ENCODE results near the gene PARP1. TPM values are rescaled to one million over a fixed set of nuclear protein-coding genes. Genes with fewer than 3 reads are reported as not detected.

PARP1 gene
- total RNA-seq, 4 donors from 2014 or later = 30.9 to 65.1 (median 48.2) TPM

- WGBS, 2 donors = 89 to 96% methylated on average over 3 of the region's 3 CpGs
- TF ChIP-seq POLR2A (IDR thresholded peaks at IDR 0.05) (no peak), CTCF (IDR thresholded peaks at IDR 0.05) (no peak)
- peak in 1 of 2 donors; percentile 21 for DNase-seq (ENCODE audit: low spot score in 2 of 2)
These were observed 78.7 kb downstream of the PARP1 start for GRCh38 chr1:226329237-226329636.

GRCh38 chr1:226327761-226328162, 80.1 kb downstream of the PARP1 start:
- TF ChIP-seq CTCF (IDR thresholded peaks at IDR 0.05) (no peak), POLR2A (IDR thresholded peaks at IDR 0.05) (no peak)
- H3K4me3 ChIP-seq (ENCODE audit: low read depth, poor library complexity, severe bottlenecking) = no peak overlapping the region
- WGBS, 2 donors = 64 to 70% methylated on average over 2 of the region's 2 CpGs
- intact Hi-C loops (cut with DNase I; ENCODE audit: low total_unique reads) = no loop called here
- DNase-seq (ENCODE audit: low spot score in 2 of 2) = no peak

More at GRCh38 chr1:226329237-226329636, 78.7 kb downstream of the PARP1 start:
- H3K4me3 ChIP-seq (ENCODE audit: low read depth, poor library complexity, severe bottlenecking) = no peak overlapping the region
- intact Hi-C loops (cut with DNase I; ENCODE audit: low total_unique reads) = no loop called here

- no peak for TF ChIP-seq CTCF (IDR thresholded peaks at IDR 0.05)
- WGBS, 2 donors = 16 to 47% methylated on average over 1 of the region's 1 CpG
- DNase-seq (ENCODE audit: low spot score in 2 of 2) = peak in 1 of 2 donors; percentile 65
- H3K4me3 ChIP-seq (ENCODE audit: low read depth, poor library complexity, severe bottlenecking) = no peak overlapping the region
- intact Hi-C loops (cut with DNase I; ENCODE audit: low total_unique reads) = no loop called here
These were observed 82.7 kb downstream of the PARP1 start for GRCh38 chr1:226325178-226325577.

GRCh38 chr1:226324479-226324878, 83.4 kb downstream of the PARP1 start:
- intact Hi-C loops (cut with DNase I; ENCODE audit: low total_unique reads) = no loop called here
- no peak for DNase-seq (ENCODE audit: low spot score in 2 of 2)

GRCh38 chr1:226322986-226323385, 84.9 kb downstream of the PARP1 start:
- no peak for TF ChIP-seq POLR2A (IDR thresholded peaks at IDR 0.05)
- TF ChIP-seq CTCF (IDR thresholded peaks at IDR 0.05) = no peak
- H3K4me3 ChIP-seq (ENCODE audit: low read depth, poor library complexity, severe bottlenecking) = no peak overlapping the region
- WGBS, 2 donors = 91% methylated on average over 3 of the region's 3 CpGs
- intact Hi-C loops (cut with DNase I; ENCODE audit: low total_unique reads) = no loop called here
- no peak for DNase-seq (ENCODE audit: low spot score in 2 of 2)

More at GRCh38 chr1:226324479-226324878, 83.4 kb downstream of the PARP1 start:
- no peak for TF ChIP-seq POLR2A (IDR thresholded peaks at IDR 0.05)
- TF ChIP-seq CTCF (IDR thresholded peaks at IDR 0.05) = no peak
- H3K4me3 ChIP-seq (ENCODE audit: low read depth, poor library complexity, severe bottlenecking) = no peak overlapping the region

- no peak overlapping the region for H3K4me3 ChIP-seq (ENCODE audit: low read depth, poor library complexity, severe bottlenecking)
- no peak for TF ChIP-seq POLR2A (IDR thresholded peaks at IDR 0.05)
- TF ChIP-seq CTCF (IDR thresholded peaks at IDR 0.05) = no peak
- WGBS, 2 donors = 91 to 93% methylated on average over 10 of the region's 10 CpGs
- intact Hi-C loops (cut with DNase I; ENCODE audit: low total_unique reads) = no loop called here
- no peak for DNase-seq (ENCODE audit: low spot score in 2 of 2)
These were observed 87.0 kb downstream of the PARP1 start for GRCh38 chr1:226320930-226321329.

Measured in lower leg skin (tissue), 4 donors.